Stimulated activated CD4-positive, alpha-beta T cell treated with anti-CD3 and anti-CD28 coated beads, Interleukin-4, amount 100 ng/mL, for 24 hours (primary cell): Measurements from ENCODE around the gene NIPSNAP2.
"Not testable (repeated sequence)": the region's sequence is repeated elsewhere in the genome, so short reads cannot be mapped to it uniquely, and the experiment has no call there.

Experiments used
- DNase-seq: peaks from one replicate; pipeline ENCODE4 v3.0.0-alpha.2; 2020

The NIPSNAP2 gene

GRCh38 chr7:56048763-56049162 lies 84.4 kb downstream of the NIPSNAP2 start:
- DNase-seq = not testable (repeated sequence)
